ENCODE measurements around the gene UBE3D. TPM values are rescaled to one million over a fixed set of nuclear protein-coding genes. Genes with fewer than 3 reads are reported as not detected.
A peak's percentile ranks its signal among the peaks of the same experiment; 100 is the strongest.
"Not testable (repeated sequence)": the region's sequence is repeated elsewhere in the genome, so short reads cannot be mapped to it uniquely, and the experiment has no call there.

Gene UBE3D
- polyA plus RNA-seq, 3 donors from 2014 or later: 3.1 to 4.1 (median 3.2) TPM

GRCh38 chr6:83044091-83044768 lies 21.4 kb downstream of the UBE3D start:
- no peak for DNase-seq
- Mint-ChIP-seq H3K27me3 (ENCODE audit: low read depth in 3 of 3) (no peaks in the 10 kb centered on the region), H3K4me3 (no peak overlapping the region), H3K27ac (no peak overlapping the region), H3K4me1 (no peaks in the 10 kb centered on the region), H3K36me3 (peaks cover 0 to 10% (median 0%) of the 10 kb centered on the region in 3 donors), H3K9me3 (no peaks in the 10 kb centered on the region)

DNA sequence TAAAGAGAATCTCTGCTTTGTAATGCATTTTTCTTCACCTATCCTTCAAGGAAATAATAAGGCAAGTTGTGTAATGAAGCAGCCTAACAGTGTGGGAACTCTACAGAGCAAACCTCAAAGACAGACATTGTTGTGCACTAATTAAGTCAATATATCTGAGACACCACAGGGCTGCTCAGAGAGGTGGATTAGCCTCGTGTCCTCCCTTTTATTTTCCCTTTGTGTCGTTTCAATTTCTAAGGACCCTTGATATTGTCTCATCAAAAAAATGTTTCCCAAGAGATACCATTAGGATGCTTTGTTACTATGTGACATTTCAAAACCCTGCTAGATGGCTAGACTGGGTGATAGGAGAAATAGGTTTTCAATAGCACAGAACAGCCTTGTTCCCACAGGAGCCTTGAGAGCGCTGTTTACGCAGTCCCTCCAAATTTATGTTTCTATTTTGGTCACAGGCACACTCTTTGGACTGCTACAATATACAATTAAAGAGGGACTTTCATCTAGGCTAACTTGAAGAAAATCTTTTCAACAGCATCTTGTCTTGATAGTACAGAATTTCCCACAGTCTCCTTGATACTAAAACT lies 23.1 kb downstream of the UBE3D start:
- H3K27ac Mint-ChIP-seq: no peak overlapping the region
- no peak overlapping the region for H3K4me3 Mint-ChIP-seq
- DNase-seq: no peak
- peaks cover 0 to 10% (median 0%) of the 10 kb centered on the region in 3 donors for H3K36me3 Mint-ChIP-seq
- no peaks in the 10 kb centered on the region for H3K27me3 Mint-ChIP-seq (ENCODE audit: low read depth in 3 of 3)
- H3K9me3 Mint-ChIP-seq: no peaks in the 10 kb centered on the region
- H3K4me1 Mint-ChIP-seq: no peaks in the 10 kb centered on the region

- Mint-ChIP-seq H3K36me3 (peaks cover 23 to 39% (median 24%) of the 10 kb centered on the region in 3 donors), H3K4me3 (no peak overlapping the region), H3K27me3 (ENCODE audit: low read depth in 3 of 3) (peaks cover 0 to 4% (median 0%) of the 10 kb centered on the region in 3 donors), H3K9me3 (no peaks in the 10 kb centered on the region), H3K4me1 (no peaks in the 10 kb centered on the region), H3K27ac (no peak overlapping the region)
- no peak for DNase-seq
Measured at GRCh38 chr6:83038246-83038645, 27.4 kb downstream of the UBE3D start.

GRCh38 chr6:83031689-83032088 lies 34.0 kb downstream of the UBE3D start:
- Mint-ChIP-seq H3K27me3 (ENCODE audit: low read depth in 3 of 3) (peaks cover 0 to 1% (median 0%) of the 10 kb centered on the region in 3 donors), H3K36me3 (peaks cover 39 to 52% (median 51%) of the 10 kb centered on the region in 3 donors), H3K9me3 (peaks cover 0 to 2% (median under 1%) of the 10 kb centered on the region in 6 donors), H3K27ac (no peak overlapping the region), H3K4me3 (no peak overlapping the region), H3K4me1 (no peaks in the 10 kb centered on the region)
- no peak for DNase-seq

DNA sequence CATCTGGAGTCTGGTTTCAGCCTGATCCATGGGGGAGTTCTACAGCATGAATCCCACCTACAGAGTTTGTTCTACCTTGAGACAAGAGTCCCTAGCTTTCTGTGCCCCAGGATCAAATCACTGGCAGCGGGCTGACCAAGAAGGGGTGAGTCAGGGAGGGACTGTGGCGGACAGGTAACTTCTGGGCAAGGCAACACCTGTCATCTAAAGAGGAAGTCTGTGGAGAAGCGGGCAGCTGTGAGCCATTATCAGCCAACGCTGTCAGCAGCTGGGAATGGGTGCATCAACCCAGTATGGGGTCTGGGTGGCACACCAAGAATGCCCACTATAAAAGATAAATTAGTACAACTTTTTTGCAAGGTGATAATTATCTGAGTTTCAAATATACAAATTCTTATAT lies 45.9 kb downstream of the UBE3D start:
- no peaks in the 10 kb centered on the region for H3K9me3 Mint-ChIP-seq
- no peak for DNase-seq
- H3K4me1 Mint-ChIP-seq: no peaks in the 10 kb centered on the region
- no peak overlapping the region for H3K4me3 Mint-ChIP-seq
- H3K27ac Mint-ChIP-seq: no peak overlapping the region
- no peaks in the 10 kb centered on the region for H3K27me3 Mint-ChIP-seq (ENCODE audit: low read depth in 3 of 3)
- peaks cover 32 to 66% (median 59%) of the 10 kb centered on the region in 3 donors for H3K36me3 Mint-ChIP-seq

- not testable (repeated sequence) for H3K4me3 Mint-ChIP-seq; H3K4me1 Mint-ChIP-seq; H3K27me3 Mint-ChIP-seq (ENCODE audit: low read depth in 3 of 3); DNase-seq; H3K9me3 Mint-ChIP-seq; H3K27ac Mint-ChIP-seq
- H3K36me3 Mint-ChIP-seq: peaks cover 22 to 43% (median 24%) of the 10 kb centered on the region in 3 donors
Measured at GRCh38 chr6:83011131-83011530, 54.5 kb downstream of the UBE3D start.

DNA sequence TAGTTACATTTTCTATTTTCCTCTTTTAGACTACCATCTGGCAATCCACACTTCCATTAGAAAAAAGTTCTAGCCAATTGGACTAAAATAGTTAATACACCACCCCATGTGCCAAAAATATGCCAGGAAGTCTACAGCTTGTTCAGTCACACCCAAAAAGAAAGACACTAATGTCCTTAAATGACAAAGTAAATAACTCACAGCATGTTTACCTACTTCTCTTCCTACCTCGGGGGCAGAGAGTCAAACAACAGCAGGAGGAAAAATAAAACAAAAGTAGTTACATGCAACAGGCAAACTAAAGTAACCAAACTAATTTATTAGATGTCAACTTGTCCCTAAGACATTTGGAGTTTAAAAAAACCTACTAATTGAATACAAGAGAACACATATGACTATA lies 57.0 kb downstream of the UBE3D start:
- peaks cover 6 to 25% (median 13%) of the 10 kb centered on the region in 3 donors for H3K36me3 Mint-ChIP-seq
- H3K4me3 Mint-ChIP-seq: no peak overlapping the region
- peaks cover 0 to 1% (median 0%) of the 10 kb centered on the region in 3 donors for H3K27me3 Mint-ChIP-seq (ENCODE audit: low read depth in 3 of 3)
- no peak for DNase-seq
- peak overlapping the region in 3 of 6 donors; percentile 1 to 15 (median 5) for H3K27ac Mint-ChIP-seq
- no peaks in the 10 kb centered on the region for H3K9me3 Mint-ChIP-seq
- peaks cover 5 to 10% of the 10 kb centered on the region in 2 donors for H3K4me1 Mint-ChIP-seq

DNA sequence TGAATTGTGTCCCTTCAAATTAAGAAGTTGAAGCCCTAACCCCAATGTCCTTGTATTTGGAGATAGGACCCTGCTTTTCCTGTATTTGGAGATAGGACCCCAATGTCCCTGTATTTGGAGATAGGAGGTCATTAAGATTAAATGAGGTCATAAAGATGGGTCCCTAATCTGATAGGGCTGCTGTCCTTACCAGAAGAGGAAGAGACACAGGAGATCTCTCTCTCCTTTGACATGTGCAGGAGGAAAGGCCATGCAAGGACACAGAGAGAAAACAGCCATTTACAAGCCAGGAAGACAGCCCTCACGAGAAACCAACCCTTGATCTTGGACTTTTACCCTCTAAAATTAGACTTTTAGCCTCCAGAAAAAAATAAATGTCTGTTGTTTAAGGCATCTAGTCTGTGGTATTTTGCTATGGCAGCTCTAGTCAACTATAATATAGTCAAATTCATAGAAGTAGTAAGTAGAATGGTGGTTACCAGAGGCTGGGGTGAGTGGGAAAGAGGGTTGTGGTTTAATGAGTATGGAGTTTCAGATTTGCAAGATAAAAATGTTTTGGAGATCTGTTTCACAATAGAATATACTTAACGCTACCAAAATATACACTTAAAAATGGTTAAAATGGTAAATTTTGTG lies 59.3 kb downstream of the UBE3D start:
- Mint-ChIP-seq H3K27ac (peak overlapping the region in 1 of 6 donors; percentile 40), H3K4me3 (no peak overlapping the region), H3K9me3 (no peaks in the 10 kb centered on the region)

GRCh38 chr6:82996156-82996555 lies 69.5 kb downstream of the UBE3D start:
- no peaks in the 10 kb centered on the region for H3K27me3 Mint-ChIP-seq (ENCODE audit: low read depth in 3 of 3)
- peaks cover 7 to 16% (median 8%) of the 10 kb centered on the region in 3 donors for H3K36me3 Mint-ChIP-seq
- H3K4me1 Mint-ChIP-seq: no peaks in the 10 kb centered on the region
- no peak overlapping the region for H3K27ac Mint-ChIP-seq
- DNase-seq: no peak
- H3K9me3 Mint-ChIP-seq: no peaks in the 10 kb centered on the region
- no peak overlapping the region for H3K4me3 Mint-ChIP-seq

More for the DNA sequence above, 59.3 kb downstream of the UBE3D start:
- DNase-seq: no peak
- H3K27me3 Mint-ChIP-seq (ENCODE audit: low read depth in 3 of 3): no peaks in the 10 kb centered on the region
- peaks cover 5 to 13% (median 8%) of the 10 kb centered on the region in 3 donors for H3K36me3 Mint-ChIP-seq
- peaks cover 5 to 10% of the 10 kb centered on the region in 2 donors for H3K4me1 Mint-ChIP-seq

- H3K9me3 Mint-ChIP-seq: no peaks in the 10 kb centered on the region
- no peak overlapping the region for H3K4me3 Mint-ChIP-seq
- H3K27me3 Mint-ChIP-seq (ENCODE audit: low read depth in 3 of 3): no peaks in the 10 kb centered on the region
- DNase-seq: no peak
- H3K4me1 Mint-ChIP-seq: no peaks in the 10 kb centered on the region
- no peak overlapping the region for H3K27ac Mint-ChIP-seq
- H3K36me3 Mint-ChIP-seq: peaks cover 7 to 13% (median 8%) of the 10 kb centered on the region in 3 donors
Measured at GRCh38 chr6:82995066-82995465, 70.6 kb downstream of the UBE3D start.

- no peak overlapping the region for H3K4me3 Mint-ChIP-seq
- H3K9me3 Mint-ChIP-seq: no peaks in the 10 kb centered on the region
- DNase-seq: no peak
- H3K4me1 Mint-ChIP-seq: no peaks in the 10 kb centered on the region
- H3K36me3 Mint-ChIP-seq: peaks cover 7 to 10% (median 8%) of the 10 kb centered on the region in 3 donors
- no peaks in the 10 kb centered on the region for H3K27me3 Mint-ChIP-seq (ENCODE audit: low read depth in 3 of 3)
- no peak overlapping the region for H3K27ac Mint-ChIP-seq
Measured at GRCh38 chr6:82989736-82990290, 75.8 kb downstream of the UBE3D start.

DNA sequence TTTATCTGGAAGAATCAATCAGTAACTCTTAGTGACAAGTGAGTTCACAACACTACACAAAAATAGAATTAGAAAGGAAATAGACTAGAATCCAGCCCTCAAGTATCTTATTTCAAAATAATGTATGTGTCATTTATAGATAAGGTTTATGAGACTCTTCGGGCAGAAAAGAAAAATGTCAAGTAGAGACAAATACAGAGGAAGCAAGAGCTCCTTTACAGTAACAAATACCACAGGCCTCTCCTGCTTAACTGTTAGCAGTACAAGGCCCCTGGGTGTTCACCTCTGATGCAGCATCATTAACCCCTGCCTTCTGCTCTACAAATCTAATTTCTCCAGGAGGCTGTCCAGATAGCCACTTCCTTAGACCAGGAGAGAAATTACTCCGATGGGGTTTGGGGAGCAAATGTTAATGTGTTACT lies 76.7 kb downstream of the UBE3D start:
- Mint-ChIP-seq H3K36me3 (peaks cover 5 to 8% (median 7%) of the 10 kb centered on the region in 3 donors), H3K27ac (no peak overlapping the region), H3K4me1 (no peaks in the 10 kb centered on the region), H3K27me3 (ENCODE audit: low read depth in 3 of 3) (no peaks in the 10 kb centered on the region), H3K9me3 (no peaks in the 10 kb centered on the region), H3K4me3 (no peak overlapping the region)
- no peak for DNase-seq

- H3K4me1 Mint-ChIP-seq: no peaks in the 10 kb centered on the region
- peaks cover 0 to 5% (median 5%) of the 10 kb centered on the region in 3 donors for H3K36me3 Mint-ChIP-seq
- DNase-seq: no peak
- no peak overlapping the region for H3K4me3 Mint-ChIP-seq
- no peaks in the 10 kb centered on the region for H3K27me3 Mint-ChIP-seq (ENCODE audit: low read depth in 3 of 3)
- H3K27ac Mint-ChIP-seq: no peak overlapping the region
- no peaks in the 10 kb centered on the region for H3K9me3 Mint-ChIP-seq
Measured at GRCh38 chr6:82987951-82988350, 77.7 kb downstream of the UBE3D start.

DNA sequence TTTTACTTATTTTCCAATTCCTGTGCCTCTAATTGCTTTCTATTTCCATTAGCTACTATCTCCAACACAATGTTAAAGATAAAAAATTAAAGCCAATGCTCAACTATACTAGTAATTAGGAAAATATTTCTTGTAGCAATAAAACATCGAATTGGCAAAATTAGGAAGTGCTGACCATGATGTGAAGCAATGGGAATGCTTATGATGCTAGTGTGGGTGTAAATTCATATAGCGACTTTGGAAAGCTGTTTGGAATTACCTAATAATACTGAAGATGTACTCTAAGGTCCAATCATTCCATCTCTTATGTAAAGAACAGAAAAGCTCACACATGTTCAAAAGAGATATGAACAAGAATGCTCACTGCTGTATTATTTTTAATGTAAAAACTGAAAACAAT lies 78.2 kb downstream of the UBE3D start:
- Mint-ChIP-seq H3K4me3 (no peak overlapping the region), H3K27me3 (ENCODE audit: low read depth in 3 of 3) (no peaks in the 10 kb centered on the region), H3K4me1 (no peaks in the 10 kb centered on the region), H3K27ac (no peak overlapping the region), H3K9me3 (no peaks in the 10 kb centered on the region), H3K36me3 (peaks cover 0 to 5% (median 0%) of the 10 kb centered on the region in 3 donors)
- DNase-seq: no peak
